Dermis microvascular lymphatic vessel endothelial cell (primary cell): ENCODE data around the gene MZT2A. TPM values are rescaled to one million over a fixed set of nuclear protein-coding genes. Genes with fewer than 3 reads are reported as not detected.
"Not testable (repeated sequence)": the region's sequence is repeated elsewhere in the genome, so short reads cannot be mapped to it uniquely, and the experiment has no call there.

ENCODE experiments used
- DNase-seq, 2 donors: peaks; one replicate each; pipeline versions ENCODE4 v3.0.0 to v3.0.0-alpha.2; 2010; ENCODE audit warnings: low read depth in 2 of 2
- total RNA-seq: library from RNA; depleted of rRNA; stranded (reverse); fragments of >200 nt; gene quantifications from 2 replicates; pipeline ENCODE4 v1.2.1, GENCODE V29; 2014

Gene MZT2A, protein sequence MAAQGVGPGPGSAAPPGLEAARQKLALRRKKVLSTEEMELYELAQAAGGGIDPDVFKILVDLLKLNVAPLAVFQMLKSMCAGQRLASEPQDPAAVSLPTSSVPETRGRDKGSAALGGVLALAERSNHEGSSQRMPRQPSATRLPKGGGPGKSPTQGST
- total RNA-seq: 82.2 and 82.3 TPM in 2 replicates

DNA sequence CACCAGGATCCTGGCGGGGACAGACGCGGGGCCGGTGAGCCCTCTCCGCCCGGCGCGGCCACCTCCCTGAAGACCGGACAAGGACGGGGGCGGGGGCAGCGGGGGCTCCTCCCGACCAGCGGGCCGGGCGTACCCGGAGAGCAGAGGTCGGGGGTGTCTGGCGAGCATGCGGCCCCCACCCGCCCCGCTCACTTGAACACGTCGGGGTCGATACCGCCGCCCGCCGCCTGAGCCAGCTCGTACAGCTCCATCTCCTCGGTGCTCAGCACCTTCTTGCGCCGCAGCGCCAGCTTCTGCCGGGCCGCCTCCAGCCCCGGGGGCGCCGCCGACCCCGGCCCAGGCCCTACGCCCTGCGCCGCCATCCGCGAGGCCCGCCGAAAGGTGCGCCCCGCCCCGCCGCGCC lies at the start of gene MZT2A:
MZT2A (minus strand) TSS at position 383 of the 403 bp plus-strand sequence; CDS start at position 362, 21 bp downstream.
- DNase-seq: not testable (repeated sequence)

DNA sequence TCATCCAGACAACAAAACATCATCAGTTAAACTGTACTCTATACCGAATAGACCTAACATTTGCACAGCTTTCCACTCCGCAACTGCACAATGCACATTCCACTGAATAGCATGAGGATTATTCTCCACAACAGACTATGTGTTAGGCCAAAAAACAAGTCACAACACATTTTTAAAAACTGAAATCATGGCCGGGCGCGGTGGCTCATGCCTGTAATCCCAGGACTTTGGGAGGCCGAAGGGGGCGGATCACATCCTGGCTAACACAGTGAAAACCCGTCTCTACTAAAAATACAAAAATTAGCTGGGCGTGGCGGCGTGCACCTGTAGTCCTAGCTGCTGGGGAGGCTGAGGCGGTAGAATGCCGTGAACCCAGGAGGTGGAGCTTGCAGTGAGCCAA lies 46.7 kb upstream of the MZT2A start:
- DNase-seq: not testable (repeated sequence)

DNA sequence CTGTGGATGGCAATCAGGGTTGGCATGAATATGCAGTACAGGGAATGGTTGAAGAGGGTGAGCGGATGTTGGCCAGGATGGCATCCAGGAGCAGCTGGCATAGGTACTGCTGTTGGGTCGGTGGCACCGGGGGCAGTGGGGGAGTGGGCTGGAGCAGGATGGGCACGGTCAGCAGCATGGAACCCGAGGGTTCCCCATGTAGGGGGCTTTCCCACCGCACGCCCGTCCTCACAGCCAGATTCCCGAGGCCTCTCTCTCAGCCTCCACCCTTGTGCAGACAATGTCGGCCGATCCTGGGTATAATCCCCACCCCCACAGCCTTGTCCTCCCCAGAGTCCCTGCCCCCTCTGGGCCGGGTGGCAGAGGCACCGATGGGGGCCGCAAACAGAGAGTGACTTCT lies 44.6 kb upstream of the MZT2A start:
- not testable (repeated sequence) for DNase-seq

DNA sequence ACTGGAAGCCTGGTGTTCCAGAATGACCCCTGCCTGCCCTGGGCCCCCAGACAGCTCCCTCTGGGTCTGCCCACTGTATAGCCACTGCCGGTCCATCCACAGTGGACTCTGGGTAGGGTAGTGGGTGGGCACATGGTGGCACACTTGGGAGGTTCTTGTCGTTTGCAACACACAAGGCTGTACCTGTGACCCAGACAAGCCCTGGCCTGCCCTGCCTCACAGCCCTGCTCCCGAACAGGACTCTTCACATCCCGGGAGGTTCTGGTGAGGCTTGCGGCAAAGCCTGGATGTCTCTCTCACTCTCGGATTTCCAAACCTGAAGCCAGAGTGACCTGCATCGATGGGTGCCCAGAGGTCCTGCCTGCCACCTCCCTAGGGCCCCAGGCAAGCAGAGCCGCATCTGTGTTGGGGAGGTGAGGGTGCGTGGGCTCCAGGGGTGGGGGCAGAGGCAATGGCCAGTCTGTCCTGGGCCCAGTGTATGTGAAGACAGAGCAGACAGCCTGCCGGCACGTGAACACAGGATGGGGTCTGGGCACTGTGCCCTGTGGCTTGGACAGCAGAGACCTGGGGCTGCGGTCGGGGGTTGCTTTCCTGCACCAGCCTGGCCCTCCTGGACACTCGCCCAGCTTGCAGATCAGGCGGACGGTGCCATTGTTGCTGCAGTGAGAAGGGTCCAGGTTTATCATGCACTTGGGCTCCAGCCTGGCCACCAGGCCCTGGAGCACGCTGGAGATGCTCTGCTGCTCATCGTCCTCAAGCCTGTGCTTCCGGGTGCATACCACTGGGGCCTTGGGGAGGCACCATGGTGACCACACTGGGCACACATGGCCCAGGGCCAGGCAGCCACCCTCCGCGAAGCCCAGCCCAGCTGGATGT lies 44.0 kb upstream of the MZT2A start:
- DNase-seq: not testable (repeated sequence)

DNA sequence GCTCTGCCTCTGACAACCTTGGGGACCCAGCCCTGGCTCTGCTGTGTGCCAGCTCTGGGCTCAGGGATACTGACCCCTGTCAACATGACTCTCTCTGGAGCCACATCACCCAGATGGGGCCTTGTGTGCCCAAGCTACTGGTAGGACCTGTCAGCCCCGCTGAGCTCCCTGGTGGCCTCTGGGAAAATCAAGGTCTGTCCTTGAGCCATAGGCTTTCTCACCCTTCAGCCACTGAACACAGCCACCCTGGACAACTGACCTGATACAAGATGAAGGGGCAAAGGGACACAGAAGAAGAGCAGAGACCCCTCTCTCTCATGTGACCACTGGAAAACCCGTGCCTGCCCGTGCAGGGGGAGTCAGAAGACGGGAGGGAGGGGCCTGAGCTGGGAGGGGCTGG lies 43.3 kb upstream of the MZT2A start:
- no peak for DNase-seq

DNA sequence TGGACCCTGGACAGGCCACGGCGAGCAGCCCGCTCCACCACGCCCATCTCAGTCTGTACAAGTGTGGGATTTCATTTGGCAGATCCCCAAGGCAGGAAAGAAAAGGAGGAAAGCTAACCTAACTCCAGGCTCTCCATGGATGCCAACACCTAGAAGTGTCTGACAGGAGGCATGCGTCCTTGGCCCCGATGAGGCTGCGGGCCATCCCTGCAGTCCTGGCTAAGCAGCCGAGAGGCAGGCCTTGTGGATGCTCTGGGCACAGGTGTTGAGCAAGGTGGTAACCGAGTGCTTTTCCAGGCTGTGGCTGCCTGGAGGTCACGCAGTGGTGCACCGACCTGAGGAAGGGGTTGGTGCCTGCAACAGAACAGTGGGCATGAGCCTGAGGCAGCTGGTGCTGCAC lies 42.8 kb upstream of the MZT2A start:
- DNase-seq: not testable (repeated sequence)

DNA sequence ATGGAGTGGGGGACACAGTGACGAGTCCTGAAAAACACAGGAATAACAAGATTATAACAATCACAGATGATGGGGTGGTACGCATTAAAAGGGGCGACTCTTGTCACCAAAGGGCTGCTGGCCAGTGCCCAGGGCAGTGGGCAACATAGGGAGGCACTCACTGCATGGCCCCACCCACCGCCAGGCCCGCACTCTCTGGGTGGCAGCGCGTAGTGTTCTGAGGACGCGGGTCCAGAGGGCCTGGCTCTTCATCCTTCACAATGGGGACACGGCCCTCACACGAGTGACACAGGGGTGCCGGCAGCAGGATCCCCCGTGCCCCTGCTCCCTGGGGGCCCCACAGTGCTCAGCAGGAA lies 42.1 kb upstream of the MZT2A start:
- DNase-seq: not testable (repeated sequence)

DNA sequence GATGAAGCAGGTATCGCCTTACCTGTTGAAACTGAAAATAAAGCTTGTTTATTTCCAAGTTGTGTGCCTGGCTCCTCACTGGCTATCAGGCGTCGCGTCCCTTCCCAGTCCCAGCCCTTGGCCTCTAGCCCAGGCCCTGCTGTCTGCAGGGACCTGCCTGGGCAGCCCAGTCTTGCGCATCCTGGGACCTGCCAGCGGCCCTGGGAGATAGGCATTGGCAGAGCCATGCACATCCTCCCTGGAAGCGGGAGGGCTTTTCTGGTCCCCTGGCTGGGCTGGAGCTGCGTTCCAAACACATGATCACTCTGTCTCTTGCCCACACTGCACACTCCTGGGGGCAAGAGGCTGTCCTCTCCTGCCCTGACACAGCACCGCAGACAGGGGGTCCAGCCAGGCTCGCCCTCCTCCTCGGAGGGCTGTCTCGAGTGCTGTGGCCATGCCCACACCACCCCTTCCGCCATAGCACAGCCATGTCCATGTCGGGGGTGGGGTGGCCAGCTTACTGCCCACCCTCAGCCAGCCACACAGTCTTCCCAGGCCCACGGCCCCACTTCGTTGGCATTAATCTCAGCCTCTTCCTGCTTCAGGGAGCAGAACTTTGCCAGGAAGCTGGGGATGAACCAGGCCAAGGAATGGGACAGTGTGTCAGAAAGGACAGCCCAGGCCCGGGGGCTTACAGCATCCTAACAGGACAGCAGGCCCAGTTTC lies 41.6 kb upstream of the MZT2A start:
- DNase-seq: not testable (repeated sequence)

DNA sequence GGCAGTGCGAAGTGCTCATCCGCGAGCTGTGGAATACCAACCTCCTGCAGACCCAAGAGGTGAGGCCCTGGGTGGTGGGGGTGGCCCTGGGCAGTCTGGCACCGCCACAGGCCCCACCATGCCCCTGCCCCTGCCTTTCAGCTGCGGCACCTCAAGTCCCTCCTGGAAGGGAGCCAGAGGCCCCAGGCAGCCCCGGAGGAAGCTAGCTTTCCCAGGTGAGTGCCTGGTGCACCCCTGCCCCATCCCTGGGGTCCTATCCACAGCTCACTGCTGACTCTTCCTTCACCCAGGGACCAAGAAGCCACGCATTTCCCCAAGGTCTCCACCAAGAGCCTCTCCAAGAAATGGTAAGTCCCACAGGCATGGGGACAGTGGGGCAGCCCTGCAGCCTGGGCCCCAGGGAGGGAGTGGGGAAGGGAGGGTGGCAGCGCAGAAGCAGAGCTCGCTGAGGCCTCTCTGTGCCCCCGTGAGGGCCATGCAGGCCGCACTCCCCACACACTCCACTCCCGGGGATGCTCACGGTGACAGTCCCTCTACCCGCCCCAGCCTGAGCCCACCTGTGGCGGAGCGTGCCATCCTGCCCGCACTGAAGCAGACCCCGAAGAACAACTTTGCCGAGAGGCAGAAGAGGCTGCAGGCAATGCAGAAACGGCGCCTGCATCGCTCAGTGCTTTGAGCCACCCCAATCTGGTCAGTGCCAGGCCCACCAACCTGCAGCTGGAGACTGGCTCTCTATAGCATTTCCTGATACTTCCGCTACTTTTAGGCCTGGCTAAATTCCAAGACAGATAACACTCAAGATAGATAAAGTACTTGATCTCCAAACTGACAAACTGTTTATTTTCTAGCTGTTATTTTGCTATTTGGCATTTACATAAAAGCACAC lies 40.8 kb upstream of the MZT2A start:
- not testable (repeated sequence) for DNase-seq

DNA sequence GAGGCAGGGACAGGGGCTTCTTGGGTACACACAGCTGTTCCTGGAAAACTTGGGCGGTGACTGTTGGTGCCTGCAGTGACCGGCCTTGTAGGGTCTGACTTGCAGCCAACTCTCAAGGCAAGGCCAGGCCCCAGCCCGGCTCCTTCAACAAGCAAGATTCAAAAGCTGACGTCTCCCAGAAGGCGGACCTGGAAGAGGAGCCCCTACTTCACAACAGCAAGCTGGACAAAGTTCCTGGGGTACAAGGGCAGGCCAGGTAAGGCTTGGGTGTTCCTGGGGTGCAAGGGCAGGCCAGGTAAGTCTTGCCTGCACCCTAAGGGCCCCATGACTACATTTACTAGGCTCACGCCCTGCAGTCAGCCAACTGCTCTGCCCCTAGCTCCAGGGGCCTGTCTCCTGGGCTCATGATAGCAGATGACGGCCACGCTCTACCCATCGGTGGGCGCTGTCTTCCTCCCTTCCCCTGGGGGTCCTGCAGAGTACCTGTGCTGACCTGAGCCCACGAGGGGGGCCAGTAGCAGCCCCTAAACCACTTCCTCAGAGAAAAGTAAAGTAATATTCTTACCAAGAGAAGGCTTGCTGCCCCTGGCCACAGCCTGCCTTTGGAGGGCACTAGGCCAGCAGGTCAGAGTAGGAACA lies 39.5 kb upstream of the MZT2A start:
- not testable (repeated sequence) for DNase-seq

DNA sequence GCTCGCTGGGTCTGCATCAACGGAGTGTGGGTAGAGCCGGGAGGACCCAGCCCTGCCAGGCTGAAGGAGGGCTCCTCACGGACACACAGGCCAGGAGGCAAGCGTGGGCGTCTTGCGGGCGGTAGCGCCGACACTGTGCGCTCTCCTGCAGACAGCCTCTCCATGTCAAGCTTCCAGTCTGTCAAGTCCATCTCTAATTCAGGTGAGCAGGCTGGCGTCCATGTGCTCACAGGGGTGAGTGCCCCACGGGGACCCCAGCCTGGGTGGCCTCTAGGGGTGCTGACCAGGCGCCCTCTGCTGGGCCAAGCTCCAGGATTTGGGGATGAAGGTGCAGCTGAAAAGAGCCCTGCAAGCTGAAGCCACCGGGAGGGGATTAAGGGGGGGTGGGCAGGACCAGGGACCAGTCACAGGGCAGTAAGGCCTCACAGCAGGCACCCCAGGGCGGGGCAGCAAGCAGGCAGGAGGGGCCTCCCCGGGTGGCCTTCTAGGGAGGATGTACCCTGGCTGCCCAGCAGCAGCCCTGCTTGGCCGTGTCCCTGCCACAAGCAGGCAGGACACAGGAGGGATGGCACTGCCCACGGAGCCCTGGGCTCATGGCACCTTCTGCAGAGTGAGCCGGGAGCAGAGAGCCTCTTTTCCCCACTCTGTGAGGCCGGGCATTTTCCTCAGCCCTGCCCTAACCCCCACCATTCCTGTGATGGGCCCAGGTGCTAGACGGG lies 38.6 kb upstream of the MZT2A start:
- not testable (repeated sequence) for DNase-seq

DNA sequence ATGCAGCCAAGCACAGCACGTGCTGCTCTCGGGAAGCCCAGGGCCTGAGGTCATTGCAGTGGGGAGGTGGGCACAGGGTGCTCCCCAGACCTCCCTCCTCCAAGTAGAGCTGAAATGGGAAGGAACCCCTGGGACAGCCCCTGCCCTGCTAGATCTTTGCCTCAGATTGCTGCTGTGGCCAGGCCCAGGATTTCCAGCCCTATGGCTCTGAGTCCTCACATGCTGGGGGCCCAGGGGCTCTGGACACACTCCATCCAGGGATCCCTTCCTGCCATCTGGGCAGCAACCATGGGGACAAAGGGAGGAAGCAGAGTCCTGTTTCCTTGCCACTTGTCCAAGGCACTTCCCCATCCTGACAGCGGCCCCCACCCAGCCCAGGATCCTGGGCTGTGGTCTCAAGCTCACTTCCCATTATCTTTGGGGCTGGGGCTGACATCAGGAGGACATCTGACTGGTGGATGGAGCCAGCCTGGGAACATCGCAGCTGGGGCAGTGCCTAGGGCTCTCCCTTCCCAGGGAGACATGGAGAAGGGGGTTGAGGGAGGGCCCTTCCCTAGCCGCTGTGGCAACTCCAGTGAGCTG lies 37.8 kb upstream of the MZT2A start:
- DNase-seq: not testable (repeated sequence)

DNA sequence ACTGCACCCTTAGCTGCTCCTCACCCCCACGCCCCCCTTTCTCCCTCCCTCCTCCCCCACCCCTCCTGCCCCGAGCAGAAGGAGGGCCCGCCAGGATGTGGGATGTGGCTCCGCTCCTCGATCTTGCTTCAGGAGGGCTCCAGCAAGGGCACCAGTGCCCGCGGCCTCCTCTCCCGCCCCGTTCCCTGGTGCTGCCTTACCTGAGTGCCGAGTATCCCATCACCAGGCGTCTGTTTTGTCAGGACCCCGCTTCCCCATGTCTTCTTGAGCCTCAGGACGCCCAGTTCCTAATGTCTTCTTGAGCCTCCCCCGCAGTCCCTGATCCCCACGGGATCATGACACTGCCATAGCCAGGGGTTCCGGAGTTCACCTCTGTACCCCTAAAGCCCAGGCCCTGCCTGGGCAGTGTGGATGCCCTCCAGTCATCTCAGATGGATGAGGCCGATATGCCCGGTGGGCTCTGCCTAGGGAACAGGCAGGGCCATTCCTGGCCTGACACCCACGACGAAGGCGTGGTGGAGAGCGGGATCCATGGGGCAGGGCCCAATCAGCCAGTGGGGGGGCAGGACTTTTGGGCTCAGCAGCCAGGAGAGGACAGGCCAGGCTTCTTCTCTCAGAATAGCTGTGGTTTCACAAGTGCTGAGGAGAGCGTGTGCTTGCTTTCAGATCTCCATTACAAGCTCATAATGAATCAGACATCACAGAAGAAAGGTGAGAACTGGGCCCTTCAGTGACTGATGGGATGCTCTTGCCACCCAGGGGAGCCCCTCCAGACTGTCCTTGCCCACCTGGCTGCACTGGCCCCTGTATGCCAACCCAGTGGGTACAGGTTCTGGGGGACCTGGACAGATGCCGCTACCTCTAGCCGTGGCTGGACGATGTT lies 37.0 kb upstream of the MZT2A start:
- not testable (repeated sequence) for DNase-seq

DNA sequence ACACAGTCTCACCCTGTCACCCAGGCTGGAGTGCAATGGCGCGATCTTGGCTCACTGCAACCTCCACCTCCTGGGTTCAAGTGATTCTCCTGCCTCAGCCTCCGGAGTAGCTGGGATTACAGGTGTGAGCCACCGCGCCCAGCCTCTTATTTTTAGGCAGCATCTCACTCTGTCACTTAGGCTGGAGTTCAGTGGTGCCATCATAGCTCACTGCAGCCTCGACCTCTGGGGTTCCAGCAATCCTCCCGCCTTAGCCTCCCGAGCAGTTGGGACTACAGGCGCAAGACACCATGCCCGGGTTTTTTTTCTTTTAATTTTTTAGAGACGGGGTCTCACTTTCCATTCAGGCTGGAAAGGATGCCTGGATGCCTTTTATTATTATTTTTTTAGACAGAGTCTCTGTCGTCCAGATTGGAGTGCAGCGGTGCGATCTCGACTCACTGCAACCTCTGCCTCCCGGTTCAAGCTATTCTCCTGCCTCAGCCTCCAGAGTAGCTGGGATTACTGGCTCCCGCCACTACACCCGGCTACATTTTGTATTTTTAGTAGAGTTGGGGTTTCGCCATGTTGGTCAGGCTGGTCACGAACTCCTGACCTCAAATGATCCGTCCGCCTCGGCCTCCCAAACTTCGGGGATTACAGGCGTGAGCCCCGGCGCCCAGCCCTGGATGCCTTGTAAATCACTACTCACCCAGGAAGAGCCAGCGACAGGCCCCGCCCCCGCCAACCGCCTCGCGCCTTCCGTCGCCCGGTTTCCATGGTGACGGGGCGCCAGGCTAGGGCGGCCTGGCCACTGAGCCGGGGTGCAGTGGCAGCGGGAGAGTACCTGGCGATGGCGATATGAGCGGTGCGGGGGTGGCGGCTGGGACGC lies 35.2 kb upstream of the MZT2A start, which contains the start of gene CCDC74A:
CCDC74A (plus strand) TSS at position 758 of the 871 bp plus-strand sequence; CDS start at position 841, 83 bp downstream.
- DNase-seq: not testable (repeated sequence)

DNA sequence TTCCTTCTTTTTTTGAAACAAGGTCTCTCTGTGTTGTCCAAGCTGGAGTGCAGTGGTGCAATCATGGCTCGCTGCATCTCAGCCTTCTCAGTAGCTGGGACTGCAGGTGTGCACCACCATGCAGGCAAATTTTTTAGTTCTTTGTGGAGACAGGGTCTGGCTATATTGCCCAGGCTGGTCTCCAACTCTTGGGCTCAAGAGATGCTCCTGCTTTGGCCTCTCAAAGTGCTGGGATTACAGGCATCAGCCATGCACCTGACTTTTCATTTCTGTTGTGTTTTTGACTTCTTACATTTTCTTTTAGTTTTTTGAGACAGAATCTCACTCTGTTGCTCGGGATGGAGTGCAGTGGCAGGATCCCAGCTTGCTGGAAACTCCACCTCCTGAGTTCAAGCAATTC lies 33.1 kb upstream of the MZT2A start:
- not testable (repeated sequence) for DNase-seq

DNA sequence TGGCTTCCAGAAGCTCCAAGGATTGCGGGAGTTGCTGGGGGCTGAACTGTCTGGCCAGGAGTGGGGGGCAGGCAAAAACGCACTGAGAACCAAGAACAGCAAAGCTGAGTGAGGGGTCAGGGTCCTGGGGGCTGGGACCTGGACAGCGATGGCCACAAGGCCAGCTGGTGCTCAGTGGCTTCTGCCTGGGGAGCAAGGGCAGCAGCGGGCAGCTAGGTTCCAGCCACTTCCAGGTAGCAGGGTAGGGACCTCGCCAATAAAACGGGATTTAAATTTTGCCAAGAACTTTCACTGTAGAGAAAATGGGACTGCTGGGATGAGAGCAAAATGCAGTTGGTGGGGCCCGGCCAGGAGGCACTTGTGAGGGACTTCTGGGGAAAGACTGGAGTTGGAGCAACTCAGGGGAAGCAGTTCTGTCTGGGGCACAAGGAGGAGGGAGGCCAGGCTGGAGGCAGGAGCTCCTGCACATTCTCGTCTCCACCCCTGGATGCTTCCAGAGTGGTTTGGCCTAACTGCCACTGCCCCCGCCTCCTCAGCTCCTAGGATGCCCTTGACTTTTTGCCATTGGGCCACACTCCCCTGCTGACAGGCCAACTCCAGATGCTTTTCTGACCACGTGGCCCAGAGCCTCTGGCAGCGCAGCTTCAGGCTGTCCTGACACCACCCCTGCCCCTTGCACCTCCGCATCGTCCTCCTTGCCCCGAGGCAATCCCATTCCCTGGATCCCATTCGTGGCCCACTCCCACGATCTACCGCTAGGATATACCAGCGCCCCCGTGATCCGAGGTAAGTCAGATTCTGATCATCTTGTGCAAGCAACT lies 30.0 kb upstream of the MZT2A start:
- no peak for DNase-seq

DNA sequence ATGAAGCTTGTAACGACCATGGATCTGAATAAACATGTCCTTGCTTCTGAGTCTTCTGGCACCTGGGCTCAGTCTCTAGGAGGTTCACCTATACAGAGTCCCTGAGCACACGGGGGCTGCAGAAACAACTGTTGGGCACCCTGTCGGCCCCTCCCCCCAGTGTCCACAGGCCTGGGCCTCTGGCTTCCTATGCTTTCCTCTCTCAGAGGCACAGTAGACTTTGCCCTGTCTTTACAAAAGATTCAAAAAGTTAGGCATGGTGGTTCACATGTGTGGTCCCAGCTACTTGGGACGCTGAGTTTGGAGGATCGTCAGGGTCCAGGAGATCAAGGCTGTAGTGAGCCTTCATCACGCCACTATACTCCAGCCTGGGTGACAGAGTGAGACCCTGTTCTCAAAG lies 29.3 kb upstream of the MZT2A start:
- not testable (repeated sequence) for DNase-seq
